DND-41 (cell line): Measurements from ENCODE around the gene PPARA.
A peak's percentile ranks its signal among the peaks of the same experiment; 100 is the strongest.

Experiments used
- ATAC-seq: fragments of 200-7000 bp; cut with Tn5 transposase; 3 replicates; pipeline ENCODE4 v1.9.1; 2021; ENCODE audit warnings: low read depth; ENCODE audit not compliant: insufficient read depth
- DNase-seq: peaks from one replicate; pipeline ENCODE4 v3.0.0-alpha.2; 2020
- H2AFZ ChIP-seq: 2 replicates; pipeline ENCODE4 v1.6.0; 2012; ENCODE audit warnings: low read depth, low read length
- H3K27ac ChIP-seq: 2 replicates; pipeline ENCODE4 v1.5.1; 2012; ENCODE audit warnings: low read length, inconsistent platforms
- H3K27me3 ChIP-seq: fragments of 200-600 bp; sonication (generic); 2 replicates; pipeline ENCODE4 v1.6.0; 2012; ENCODE audit warnings: low read length, mild to moderate bottlenecking, inconsistent platforms; ENCODE audit not compliant: insufficient read depth, poor library complexity
- H3K36me3 ChIP-seq: 2 replicates; pipeline ENCODE4 v1.5.1; 2012; ENCODE audit warnings: low read length, inconsistent platforms; ENCODE audit not compliant: insufficient read depth
- H3K4me1 ChIP-seq: 2 replicates; pipeline ENCODE4 v1.5.1; 2012; ENCODE audit warnings: mild to moderate bottlenecking, low read length; ENCODE audit not compliant: insufficient read depth
- H3K4me2 ChIP-seq: 2 replicates; pipeline ENCODE4 v1.6.0; 2012; ENCODE audit warnings: mild to moderate bottlenecking, moderate library complexity, low read length, inconsistent platforms; ENCODE audit not compliant: insufficient read depth
- H3K4me3 ChIP-seq, 2 experiments: fragments of 200-600 bp in 1 of 2; shearing (Covaris generic) in 1 of 2; 2 replicates each; pipeline ENCODE4 v1.5.1; 2012 to 2016; ENCODE audit warnings: inconsistent platforms in 2 of 2, low read length in 2 of 2, mild to moderate bottlenecking in 2 of 2, low read depth in 1 of 2, moderate library complexity in 1 of 2
- H3K79me2 ChIP-seq: 2 replicates; pipeline ENCODE4 v1.6.0; 2012; ENCODE audit warnings: low read length, inconsistent platforms; ENCODE audit not compliant: insufficient read depth
- H3K9ac ChIP-seq: 2 replicates; pipeline ENCODE4 v1.6.0; 2012; ENCODE audit warnings: low read depth, mild to moderate bottlenecking, inconsistent platforms, low read length, moderate library complexity
- H3K9me3 ChIP-seq: 2 replicates; pipeline ENCODE4 v1.5.1; 2012; ENCODE audit warnings: low read length, moderate library complexity, mild to moderate bottlenecking, inconsistent platforms; ENCODE audit not compliant: insufficient read depth, severe bottlenecking
- H4K20me1 ChIP-seq: 2 replicates; pipeline ENCODE4 v1.6.0; 2012; ENCODE audit warnings: low read length; ENCODE audit not compliant: insufficient read depth
- CTCF ChIP-seq: IDR thresholded peaks from 2 replicates; pipeline ENCODE4 v1.5.1; 2012; ENCODE audit warnings: borderline replicate concordance, low read length, moderate library complexity, mild to moderate bottlenecking; ENCODE audit not compliant: poor library complexity, severe bottlenecking; ENCODE audit errors: extremely low read depth
- EZH2 ChIP-seq: IDR thresholded peaks from 3 replicates; pipeline ENCODE4 v1.6.1; 2012; ENCODE audit warnings: borderline replicate concordance, low read depth, mild to moderate bottlenecking, moderate library complexity, low read length, inconsistent platforms; ENCODE audit not compliant: severe bottlenecking

PPARA gene

DNA sequence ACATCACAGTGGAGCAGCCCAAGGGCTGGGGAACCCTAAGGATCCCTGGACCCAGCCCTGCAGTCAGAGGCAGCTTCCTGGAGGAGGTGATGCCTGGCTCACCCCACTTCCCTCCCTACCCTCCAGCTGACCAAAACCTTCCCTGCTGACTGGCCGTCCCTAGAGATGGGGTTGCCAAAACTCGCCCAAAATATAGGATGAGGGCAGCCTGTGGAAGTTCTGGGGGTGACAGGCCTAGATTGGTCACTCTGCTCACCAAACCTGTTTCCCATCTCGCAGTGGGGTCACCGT is 35.0 kb upstream of the PPARA start:
- DNase-seq: no peak
- Histone ChIP-seq H3K4me3 (no peak overlapping the region), H3K4me1 (no peaks in the 10 kb centered on the region), H3K79me2 (no peaks in the 10 kb centered on the region), H3K9ac (no peak overlapping the region), H3K36me3 (peaks cover 29% of the 10 kb centered on the region), H4K20me1 (peaks cover 41% of the 10 kb centered on the region), H3K27me3 (no peaks in the 10 kb centered on the region), H2AFZ (no peak overlapping the region), H3K9me3 (no peaks in the 10 kb centered on the region), H3K27ac (no peak overlapping the region), H3K4me2 (no peak overlapping the region)
- TF ChIP-seq EZH2 (no peak), CTCF (no peak)
- ATAC-seq: no peak

GRCh38 chr22:46115755-46116490 is 34.4 kb upstream of the PPARA start:
- H3K4me1 ChIP-seq: no peaks in the 10 kb centered on the region
- no peaks in the 10 kb centered on the region for H3K9me3 ChIP-seq
- H3K27ac ChIP-seq: no peak overlapping the region
- no peak overlapping the region for H3K4me3 ChIP-seq
- H3K36me3 ChIP-seq: peaks cover 23% of the 10 kb centered on the region
- H2AFZ ChIP-seq: no peak overlapping the region
- no peak overlapping the region for H3K9ac ChIP-seq
- DNase-seq (no peak), ATAC-seq (peak; percentile 13)
- peaks cover 36% of the 10 kb centered on the region for H4K20me1 ChIP-seq
- TF ChIP-seq EZH2 (no peak), CTCF (no peak)
- H3K79me2 ChIP-seq: no peaks in the 10 kb centered on the region
- peak overlapping the region; percentile 34; the same call in 1 of the 2 replicates for H3K4me2 ChIP-seq
- H3K27me3 ChIP-seq: no peaks in the 10 kb centered on the region

- DNase-seq (peak; percentile 80), ATAC-seq (peak; percentile 78)
- no peaks in the 10 kb centered on the region for H3K4me1 ChIP-seq
- H3K27ac ChIP-seq: no peak overlapping the region
- TF ChIP-seq EZH2 (no peak), CTCF (peak; percentile 95)
- peak overlapping the region; percentile 34; the same call in 1 of the 2 replicates for H3K4me2 ChIP-seq
- no peaks in the 10 kb centered on the region for H3K27me3 ChIP-seq
- H3K9ac ChIP-seq: no peak overlapping the region
- H3K9me3 ChIP-seq: no peaks in the 10 kb centered on the region
- H2AFZ ChIP-seq: no peak overlapping the region
- H4K20me1 ChIP-seq: peaks cover 36% of the 10 kb centered on the region
- H3K36me3 ChIP-seq: peaks cover 19% of the 10 kb centered on the region
- no peaks in the 10 kb centered on the region for H3K79me2 ChIP-seq
- H3K4me3 ChIP-seq: no peak overlapping the region
Measured at GRCh38 chr22:46116491-46116958, 33.8 kb upstream of the PPARA start.
